ENCODE results near the gene OR6A2. TPM values are rescaled to one million over a fixed set of nuclear protein-coding genes. Genes with fewer than 3 reads are reported as not detected.

Gene OR6A2
- total RNA-seq, 1 experiment from 2014 or later = 0.33 TPM

GRCh38 chr11:6757373-6757967, 42.0 kb downstream of the OR6A2 start:
- no peak overlapping the region for H2BK5ac ChIP-seq (ENCODE audit: insufficient read length, low read length)
- no peak overlapping the region for H3K4ac ChIP-seq (ENCODE audit: low read depth, low read length)
- H3K9ac ChIP-seq (ENCODE audit: extremely low read depth, insufficient read length, low read length) = no peak overlapping the region
- H3K79me1 ChIP-seq (ENCODE audit: insufficient read depth, low read depth, low read length, poor library complexity, severe bottlenecking) = no peaks in the 10 kb centered on the region
- no peak overlapping the region for H2BK15ac ChIP-seq (ENCODE audit: low read depth, low read length)
- Mint-ChIP-seq H3K27ac (no peak overlapping the region), H3K27me3 (ENCODE audit: low read depth) (no peaks in the 10 kb centered on the region), H3K4me1 (no peaks in the 10 kb centered on the region), H3K4me3 (no peak overlapping the region), H3K9me3 (peaks cover 0 to 1% of the 10 kb centered on the region in 2 experiments; a peak in 2 of 5 replicates), H3K36me3 (ENCODE audit: insufficient read depth in 1 of 3, low read depth in 3 of 3) (no peaks in the 10 kb centered on the region)
- H4K20me1 ChIP-seq (ENCODE audit: control insufficient read depth, insufficient read depth, insufficient read length) = no peaks in the 10 kb centered on the region
- no peak overlapping the region for H4K8ac ChIP-seq (replicated peaks; ENCODE audit: insufficient read length, low read depth, low read length)
- no peak overlapping the region for H4K5ac ChIP-seq (ENCODE audit: insufficient read length, low read depth, low read length)
- H3K4me1 ChIP-seq (ENCODE audit: insufficient read depth, low read length) = no peaks in the 10 kb centered on the region
- no peaks in the 10 kb centered on the region for H3K9me3 ChIP-seq (ENCODE audit: control insufficient read depth, low read depth, low read length)
- no peak overlapping the region for H2BK12ac ChIP-seq (ENCODE audit: insufficient read length, low read depth, low read length)
- WGBS (ENCODE audit: extremely low coverage, insufficient read length, low lambda C conversion rate) = no CpG with 5 or more reads among the region's 2 CpGs
- no peak overlapping the region for H3K56ac ChIP-seq (ENCODE audit: insufficient read length, low read depth, low read length)
- H3K79me2 ChIP-seq (ENCODE audit: insufficient read depth, low read length) = no peaks in the 10 kb centered on the region
- H4K91ac ChIP-seq (ENCODE audit: insufficient read length, low read depth, low read length) = no peak overlapping the region
- H3T11ph ChIP-seq (ENCODE audit: low read length) = no peak overlapping the region
- H3K4me2 ChIP-seq (ENCODE audit: insufficient read depth, insufficient read length, low read length) = no peak overlapping the region
- H2BK20ac ChIP-seq (ENCODE audit: low read depth, low read length, poor library complexity, severe bottlenecking) = no peak overlapping the region
- H3K18ac ChIP-seq (ENCODE audit: insufficient read length, low read depth, low read length) = no peak overlapping the region
- H2AFZ ChIP-seq (ENCODE audit: low read length) = no peak overlapping the region
- H3K14ac ChIP-seq (ENCODE audit: insufficient read depth, low read length) = no peak overlapping the region
- H2AK5ac ChIP-seq (ENCODE audit: insufficient read length, low read length) = no peak overlapping the region
- H3K23ac ChIP-seq (ENCODE audit: insufficient read length, low read depth, low read length) = no peak overlapping the region
- no peaks in the 10 kb centered on the region for H3K23me2 ChIP-seq (ENCODE audit: insufficient read length, low read depth, low read length, poor library complexity, severe bottlenecking)
- DNase-seq = peak; percentile 60
- H3K27me3 ChIP-seq (ENCODE audit: insufficient read depth, low read length) = no peaks in the 10 kb centered on the region
- H3K27ac ChIP-seq (ENCODE audit: insufficient read length, low read depth, low read length) = no peak overlapping the region
- no peak overlapping the region for H2BK120ac ChIP-seq (ENCODE audit: low read depth, low read length, poor library complexity, severe bottlenecking)
- TF ChIP-seq CTCF (conservative IDR thresholded peaks at IDR 0.05) = peak; percentile 75

Data from H9 (cell line).